Spleen (tissue), 7 donors: ENCODE data around the gene TPST1.

Experiments used
- CTCF ChIP-seq, 11 experiments: fragments of 200-600 bp in 7 of 11; fragments of 450-650 bp in 4 of 11; sonication (generic) in 4 of 11; IDR thresholded peaks in 8 of 11; conservative IDR thresholded peaks in 3 of 11; 1 replicate in 7 of 11; 2 replicates in 4 of 11; pipeline versions ENCODE4 v1.4.0 to v1.8.0; 2016 to 2021; ENCODE audit warnings: antibody characterized with exemption in 11 of 11, inconsistent platforms in 4 of 11, mild to moderate bottlenecking in 1 of 11
- POLR2AphosphoS5 ChIP-seq, 3 donors: sonication (generic); formaldehyde crosslinking; IDR thresholded peaks; one replicate each; pipeline ENCODE4 v1.5.1; 2017; ENCODE audit warnings: antibody characterized with exemption in 3 of 3
- donor health status: DM: no; HTN: no; CAD: no; lungs with moderate emphysema.
- donor health status: DM: no; HTN: no; CAD: no.
- donor health status: DM: no; HTN: no; CAD: no.

GRCh38 chr7:66186991-66187390 is 18.1 kb upstream of the TPST1 start:
- TF ChIP-seq CTCF (IDR thresholded peaks at IDR 0.05 in 8 of 11, conservative IDR thresholded peaks at IDR 0.05 in 3 of 11) (no peak), POLR2AphosphoS5 (IDR thresholded peaks at IDR 0.05) (no peak)
